Testis (tissue), 3 donors: ENCODE measurements around the gene TMEM120B. TPM values are rescaled to one million over a fixed set of nuclear protein-coding genes. Genes with fewer than 3 reads are reported as not detected.

Experiments used
- DNase-seq: peaks from one replicate; pipeline ENCODE4 v3.0.0-alpha.2; 2019
- H3K27ac ChIP-seq, 2 donors: fragments of 200-600 bp; sonication (generic); one replicate each; pipeline ENCODE4 v1.5.1; 2019
- H3K27me3 ChIP-seq: fragments of 200-600 bp; sonication (generic); one replicate; pipeline ENCODE4 v1.5.1; 2019
- H3K36me3 ChIP-seq: fragments of 200-600 bp; sonication (generic); one replicate; pipeline ENCODE4 v1.5.1; 2017; ENCODE audit warnings: low read depth; ENCODE audit errors: missing control alignments
- H3K4me1 ChIP-seq: fragments of 200-600 bp; sonication (generic); one replicate; pipeline ENCODE4 v1.5.1; 2019
- H3K4me3 ChIP-seq, 2 donors: fragments of 200-600 bp; sonication (generic); one replicate each; pipeline ENCODE4 v1.5.1; 2017 to 2019
- H3K9me3 ChIP-seq: fragments of 200-600 bp; sonication (generic); one replicate; pipeline ENCODE4 v1.5.1; 2017
- CTCF ChIP-seq, 3 experiments: fragments of 450-650 bp in 2 of 3; fragments of 200-600 bp in 1 of 3; sonication (generic) in 1 of 3; IDR thresholded peaks; one replicate each; pipeline ENCODE4 v1.5.1; 2016 to 2019; ENCODE audit warnings: antibody characterized with exemption in 3 of 3, mild to moderate bottlenecking in 2 of 3, moderate library complexity in 1 of 3
- POLR2A ChIP-seq: fragments of 450-650 bp; IDR thresholded peaks from one replicate; pipeline ENCODE4 v1.6.1; 2017; ENCODE audit warnings: antibody characterized with exemption, mild to moderate bottlenecking, moderate library complexity
- WGBS, 2 donors: methylation state at CpG; one replicate each; pipeline ENCODE4 v1.1.5; 2018; 5-methylcytosine and 5-hydroxymethylcytosine counted together
- intact Hi-C: fragments of 100-400 bp; cut with DNase I; formaldehyde crosslinking; loops from one replicate; pipeline ENCODE4 v1.15.1; 2023; ENCODE audit warnings: low total_unique reads
- polyA plus RNA-seq: library from polyadenylated mRNA; stranded (reverse); fragments of 350-450 nt; fragmentation: Illumina TruSeq; extraction: RNeasy Lipid Tissue Mini Kit (QIAGEN cat#74804); gene quantifications from one replicate; pipeline ENCODE4 v1.2.3, GENCODE V29; 2014; ENCODE audit warnings: low read depth, low replicate concordance; ENCODE audit not compliant: insufficient read depth
- total RNA-seq, 2 donors: library from RNA; depleted of rRNA; stranded (reverse); fragments of >200 nt; gene quantifications; one replicate each; pipeline ENCODE4 v1.2.3, GENCODE V29; 2016

Gene TMEM120B
- total and polyA plus RNA-seq, 3 donors from 2014 or later, result 4.9 to 17.2 (median 16.9) TPM

DNA sequence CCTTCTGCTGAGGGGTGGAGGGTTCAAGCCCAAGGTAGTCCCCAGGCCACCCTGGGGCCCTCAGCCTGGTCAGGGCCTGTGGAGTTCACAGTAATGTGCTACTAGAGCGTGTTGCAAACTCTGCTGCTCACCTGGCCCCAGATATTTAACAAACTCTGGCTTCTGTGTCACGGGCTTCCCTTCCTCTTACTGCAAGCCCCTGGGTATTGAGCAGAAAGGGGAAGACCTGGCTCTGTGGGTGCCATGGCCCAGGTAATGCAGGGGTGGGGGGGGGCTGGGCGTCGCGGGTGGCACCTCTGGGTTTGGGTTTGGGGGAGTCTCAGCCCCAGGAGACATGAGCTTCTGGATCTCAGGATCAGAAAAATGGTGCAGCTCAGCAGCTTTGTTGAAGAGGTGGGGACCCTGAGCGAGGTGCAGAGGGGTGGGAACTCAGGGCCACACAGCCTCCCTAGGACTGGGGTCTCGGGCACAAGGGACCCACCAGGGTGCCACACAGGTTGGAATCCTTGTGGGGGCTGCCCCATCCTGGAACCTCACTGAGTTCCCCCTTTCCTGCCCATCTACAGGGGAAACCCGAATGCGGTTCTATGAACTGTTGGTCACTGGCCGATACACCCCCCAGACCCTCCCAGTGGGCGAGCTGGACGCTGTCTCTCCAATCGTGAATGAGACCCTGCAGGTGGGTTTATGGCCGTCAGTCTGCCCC is 95.2 kb downstream of the TMEM120B start:
- Histone ChIP-seq H3K27me3 (no peaks in the 10 kb centered on the region), H3K27ac (no peak overlapping the region), H3K4me3 (no peak overlapping the region), H3K36me3 (no peaks in the 10 kb centered on the region), H3K9me3 (no peaks in the 10 kb centered on the region), H3K4me1 (peaks cover 34% of the 10 kb centered on the region)
- TF ChIP-seq POLR2A, result no peak
- no peak for TF ChIP-seq CTCF (IDR thresholded peaks at IDR 0.05)
- intact Hi-C loops, result no loop called here
- 81 to 83% methylated on average over 12 to 14 of the region's 14 CpGs for WGBS, 2 donors
- DNase-seq, result no peak

DNA sequence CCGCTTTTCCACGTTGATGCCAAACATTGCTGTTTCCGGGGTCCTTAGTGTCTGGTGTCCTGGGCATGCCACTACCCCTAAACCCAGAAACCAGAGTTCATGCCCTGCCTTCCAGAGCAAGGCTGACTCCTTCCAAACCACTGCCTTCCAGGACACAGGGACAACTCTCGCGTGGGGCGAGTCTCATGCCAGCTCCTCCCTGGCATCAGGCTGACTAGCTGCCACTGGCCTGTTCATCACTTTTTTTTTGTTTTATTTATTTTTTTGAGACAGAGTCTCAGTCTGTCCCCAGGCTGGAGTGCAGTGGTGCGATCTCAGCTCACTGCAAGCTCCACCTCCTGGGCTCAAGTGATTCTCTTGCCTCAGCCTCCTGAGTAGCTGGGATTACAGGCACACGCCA is 96.1 kb downstream of the TMEM120B start:
- intact Hi-C loops, result no loop called here
- peaks cover 42% of the 10 kb centered on the region for H3K4me1 ChIP-seq
- no peak for DNase-seq

DNA sequence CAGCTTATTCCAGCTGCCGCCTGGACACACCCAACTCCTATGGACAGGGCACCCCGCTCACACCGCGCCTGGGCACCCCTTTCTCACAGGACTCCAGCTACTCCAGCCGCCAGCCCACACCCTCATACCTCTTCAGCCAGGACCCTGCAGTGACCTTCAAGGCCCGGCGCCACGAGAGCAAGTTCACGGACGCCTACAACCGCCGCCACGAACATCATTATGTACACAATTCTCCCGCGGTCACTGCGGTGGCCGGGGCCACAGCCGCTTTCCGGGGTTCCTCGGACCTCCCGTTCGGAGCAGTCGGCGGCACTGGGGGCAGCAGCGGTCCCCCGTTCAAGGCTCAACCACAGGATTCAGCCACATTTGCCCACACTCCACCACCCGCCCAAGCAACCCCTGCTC is 97.2 kb downstream of the TMEM120B start:
- intact Hi-C loops, result loop anchor here (2.0 kb wide), 1 partner anchor 15 kb away; no protein-coding TSS in a partner anchor
- Histone ChIP-seq H3K4me3 (no peak overlapping the region), H3K36me3 (no peaks in the 10 kb centered on the region), H3K4me1 (peaks cover 45% of the 10 kb centered on the region), H3K27me3 (no peaks in the 10 kb centered on the region), H3K9me3 (no peaks in the 10 kb centered on the region), H3K27ac (no peak overlapping the region)
- no peak for DNase-seq
- no peak for TF ChIP-seq POLR2A
- TF ChIP-seq CTCF (IDR thresholded peaks at IDR 0.05), result no peak
- 87 to 94% methylated on average over 26 to 27 of the region's 27 CpGs for WGBS, 2 donors

More for the DNA sequence above, 96.1 kb downstream of the TMEM120B start:
- Histone ChIP-seq H3K36me3 (no peaks in the 10 kb centered on the region), H3K9me3 (no peaks in the 10 kb centered on the region), H3K27me3 (no peaks in the 10 kb centered on the region), H3K4me3 (no peak overlapping the region), H3K27ac (no peak overlapping the region)
- WGBS, 2 donors, result 86 to 90% methylated on average over 8 of the region's 8 CpGs
- TF ChIP-seq CTCF (IDR thresholded peaks at IDR 0.05), result no peak
- no peak for TF ChIP-seq POLR2A

- H3K27me3 ChIP-seq, result no peaks in the 10 kb centered on the region
- H3K9me3 ChIP-seq, result no peaks in the 10 kb centered on the region
- intact Hi-C loops, result loop anchor here (2.0 kb wide), 1 partner anchor 16 kb away; no protein-coding TSS in a partner anchor
- H3K36me3 ChIP-seq, result no peaks in the 10 kb centered on the region
- DNase-seq, result no peak
- H3K4me3 ChIP-seq, result no peak overlapping the region
- WGBS, 2 donors, result 78 to 79% methylated on average over 21 to 31 of the region's 33 CpGs
- peak overlapping the region in 1 of 2 donors; percentile 64 for H3K27ac ChIP-seq
- H3K4me1 ChIP-seq, result peaks cover 45% of the 10 kb centered on the region
- TF ChIP-seq POLR2A (no peak), CTCF (IDR thresholded peaks at IDR 0.05) (no peak)
These were observed 97.8 kb downstream of the TMEM120B start for GRCh38 chr12:121810234-121810817.
